HepG2 (cell line): ENCODE data around the gene SPC24. TPM values are rescaled to one million over a fixed set of nuclear protein-coding genes. Genes with fewer than 3 reads are reported as not detected.

Experiments used
- BRCA1 ChIP-seq: sonication (generic); formaldehyde crosslinking; IDR thresholded peaks from 2 replicates; pipeline ENCODE4 v1.4.0; 2020; ENCODE audit warnings: missing genetic modification reagents
- JUNB ChIP-seq: sonication (generic); formaldehyde crosslinking; IDR thresholded peaks from 2 replicates; pipeline ENCODE4 v1.8.0; 2022; ENCODE audit warnings: missing genetic modification reagents, mild to moderate bottlenecking, borderline replicate concordance
- NFKBIZ ChIP-seq: IDR thresholded peaks from 2 replicates; pipeline ENCODE4 v1.6.1; 2018; ENCODE audit warnings: missing genetic modification reagents, missing compliant biosample characterization
- PRPF4 ChIP-seq: fragments of 200-400 bp; formaldehyde crosslinking; IDR thresholded peaks from 2 replicates; pipeline ENCODE4 v1.6.1; 2016; ENCODE audit warnings: low read length, low read depth; ENCODE audit not compliant: poor library complexity, severe bottlenecking
- SPEN ChIP-seq: sonication (generic); formaldehyde crosslinking; IDR thresholded peaks from 2 replicates; pipeline ENCODE4 v1.5.1; 2020; ENCODE audit warnings: low read depth, mild to moderate bottlenecking, missing genetic modification reagents
- SRSF4 ChIP-seq: fragments of 200-400 bp; formaldehyde crosslinking; IDR thresholded peaks from one replicate; pipeline ENCODE4 v1.6.1; 2018; ENCODE audit warnings: mild to moderate bottlenecking, low read depth, low read length, moderate library complexity; ENCODE audit not compliant: poor library complexity, severe bottlenecking
- TRAFD1 ChIP-seq: sonication (generic); formaldehyde crosslinking; IDR thresholded peaks from 2 replicates; pipeline ENCODE4 v1.5.1; 2020; ENCODE audit warnings: missing genetic modification reagents, mild to moderate bottlenecking, borderline replicate concordance
- WIZ ChIP-seq: sonication (generic); formaldehyde crosslinking; IDR thresholded peaks from 2 replicates; pipeline ENCODE4 v1.5.1; 2020; ENCODE audit warnings: mild to moderate bottlenecking, missing genetic modification reagents
- ZNF12 ChIP-seq: sonication (generic); formaldehyde crosslinking; IDR thresholded peaks from 2 replicates; pipeline ENCODE4 v1.5.0; 2020; ENCODE audit warnings: missing genetic modification reagents
- ZNF552 ChIP-seq: sonication (generic); formaldehyde crosslinking; IDR thresholded peaks from 2 replicates; pipeline ENCODE4 v1.9.0; 2022; ENCODE audit warnings: missing genetic modification reagents, mild to moderate bottlenecking, borderline replicate concordance
- ZNF891 ChIP-seq: sonication (generic); formaldehyde crosslinking; IDR thresholded peaks from 2 replicates; pipeline ENCODE4 v1.5.0; 2020; ENCODE audit warnings: mild to moderate bottlenecking, missing genetic modification reagents
- polyA plus RNA-seq, 8 experiments: library from polyadenylated mRNA; depleted of rRNA in 3 of 8; stranded (reverse) in 7 of 8; unstranded in 1 of 8; fragments of >200 nt; fragmentation: Illumina TruSeq in 4 of 8; extraction: Trizol in 4 of 8; gene quantifications; 2 replicates each; pipeline versions ENCODE4 v1.2.1 to v1.2.3, GENCODE V29; 2011 to 2016; ENCODE audit warnings: low read depth in 4 of 8, missing spikeins in 1 of 8, mixed read lengths in 1 of 8; ENCODE audit not compliant: insufficient read depth in 1 of 8
- total RNA-seq, 5 experiments: library from RNA; depleted of rRNA; stranded (reverse); fragments of >200 nt; fragmentation: Illumina TruSeq; extraction: Trizol; gene quantifications; 2 replicates each; pipeline ENCODE4 v1.2.3, GENCODE V29; 2016; ENCODE audit warnings: low read depth in 1 of 5
- TF ChIP-seq, protein P1 (sequence below), 2 experiments: fragments of 450-650 bp in 1 of 2; sonication (generic) in 1 of 2; formaldehyde crosslinking in 1 of 2; IDR thresholded peaks; 2 replicates each; pipeline versions ENCODE4 v1.6.1 to v1.8.0; 2016 to 2022; ENCODE audit warnings: antibody characterized with exemption in 1 of 2, mild to moderate bottlenecking in 1 of 2, missing genetic modification reagents in 1 of 2
- TF ChIP-seq, protein P2 (sequence below): sonication (generic); formaldehyde crosslinking; IDR thresholded peaks from 2 replicates; pipeline ENCODE4 v1.4.0; 2020; ENCODE audit warnings: mild to moderate bottlenecking, missing genetic modification reagents
- TF ChIP-seq, protein P3 (sequence below): sonication (generic); formaldehyde crosslinking; IDR thresholded peaks from 2 replicates; pipeline ENCODE4 v1.5.1; 2020; ENCODE audit warnings: missing genetic modification reagents, mild to moderate bottlenecking, borderline replicate concordance

Gene SPC24
- total and polyA plus RNA-seq, 2 of the 13 experiments (the other 11 are each of a cell fraction or from before 2014, with no cell fraction given): 10.0 to 46.2 TPM

DNA sequence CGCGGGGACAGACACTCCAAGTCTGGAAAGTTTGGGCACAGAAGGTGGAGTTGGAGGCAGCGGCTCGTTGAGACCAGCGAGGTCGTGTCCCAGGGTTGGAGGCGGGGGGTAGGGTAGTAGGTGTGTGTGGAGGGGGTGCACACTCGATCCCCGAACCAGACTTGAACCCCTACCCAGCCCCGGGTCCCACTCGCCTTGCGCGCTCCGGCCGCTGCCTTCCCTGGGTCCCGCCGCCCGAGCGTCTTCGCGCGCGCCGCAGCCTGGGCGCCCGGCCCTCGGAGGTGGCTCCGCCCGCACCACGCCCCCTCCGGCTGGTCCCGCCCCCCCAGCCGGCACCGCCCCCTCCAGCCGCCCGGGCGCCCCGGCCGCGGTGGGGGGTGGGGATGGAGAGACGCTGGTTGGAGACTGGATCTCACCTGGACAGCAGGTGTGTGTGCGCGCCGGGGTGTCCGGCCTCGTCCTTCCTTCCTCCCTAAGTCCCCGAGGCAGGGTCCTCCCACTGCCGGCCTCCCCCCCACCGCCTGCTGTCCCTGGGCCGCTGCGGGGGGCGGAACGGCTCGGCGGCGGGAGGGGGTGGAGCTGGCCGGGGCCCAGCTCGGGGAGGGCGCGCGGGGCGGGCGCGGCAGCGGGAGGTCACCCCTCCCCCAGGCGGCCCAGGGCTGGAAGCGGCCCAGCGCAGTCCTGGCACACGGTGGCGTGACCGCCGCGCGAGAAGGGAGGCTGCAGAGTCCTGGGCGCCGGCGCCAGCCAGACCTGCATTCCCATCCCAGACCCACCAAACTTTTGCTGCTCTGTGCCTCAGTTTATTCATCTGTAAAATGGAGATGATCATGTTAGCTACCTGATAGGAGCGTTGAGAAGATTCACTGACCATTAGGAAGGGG is 42.0 kb upstream of the SPC24 start, which contains the start of gene KANK2 (continued):
- TF ChIP-seq, protein P1, sequence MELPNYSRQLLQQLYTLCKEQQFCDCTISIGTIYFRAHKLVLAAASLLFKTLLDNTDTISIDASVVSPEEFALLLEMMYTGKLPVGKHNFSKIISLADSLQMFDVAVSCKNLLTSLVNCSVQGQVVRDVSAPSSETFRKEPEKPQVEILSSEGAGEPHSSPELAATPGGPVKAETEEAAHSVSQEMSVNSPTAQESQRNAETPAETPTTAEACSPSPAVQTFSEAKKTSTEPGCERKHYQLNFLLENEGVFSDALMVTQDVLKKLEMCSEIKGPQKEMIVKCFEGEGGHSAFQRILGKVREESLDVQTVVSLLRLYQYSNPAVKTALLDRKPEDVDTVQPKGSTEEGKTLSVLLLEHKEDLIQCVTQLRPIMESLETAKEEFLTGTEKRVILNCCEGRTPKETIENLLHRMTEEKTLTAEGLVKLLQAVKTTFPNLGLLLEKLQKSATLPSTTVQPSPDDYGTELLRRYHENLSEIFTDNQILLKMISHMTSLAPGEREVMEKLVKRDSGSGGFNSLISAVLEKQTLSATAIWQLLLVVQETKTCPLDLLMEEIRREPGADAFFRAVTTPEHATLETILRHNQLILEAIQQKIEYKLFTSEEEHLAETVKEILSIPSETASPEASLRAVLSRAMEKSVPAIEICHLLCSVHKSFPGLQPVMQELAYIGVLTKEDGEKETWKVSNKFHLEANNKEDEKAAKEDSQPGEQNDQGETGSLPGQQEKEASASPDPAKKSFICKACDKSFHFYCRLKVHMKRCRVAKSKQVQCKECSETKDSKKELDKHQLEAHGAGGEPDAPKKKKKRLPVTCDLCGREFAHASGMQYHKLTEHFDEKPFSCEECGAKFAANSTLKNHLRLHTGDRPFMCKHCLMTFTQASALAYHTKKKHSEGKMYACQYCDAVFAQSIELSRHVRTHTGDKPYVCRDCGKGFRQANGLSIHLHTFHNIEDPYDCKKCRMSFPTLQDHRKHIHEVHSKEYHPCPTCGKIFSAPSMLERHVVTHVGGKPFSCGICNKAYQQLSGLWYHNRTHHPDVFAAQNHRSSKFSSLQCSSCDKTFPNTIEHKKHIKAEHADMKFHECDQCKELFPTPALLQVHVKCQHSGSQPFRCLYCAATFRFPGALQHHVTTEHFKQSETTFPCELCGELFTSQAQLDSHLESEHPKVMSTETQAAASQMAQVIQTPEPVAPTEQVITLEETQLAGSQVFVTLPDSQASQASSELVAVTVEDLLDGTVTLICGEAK (IDR thresholded peaks at IDR 0.05): no peak
- TF ChIP-seq, protein P1 (CRISPR knock-in tag; IDR thresholded peaks at IDR 0.05): no peak; the same call in 1 of the 2 replicates
- TF ChIP-seq BRCA1 (CRISPR knock-in tag): no peak
- TF ChIP-seq PRPF4: no peak
- TF ChIP-seq, protein P2, sequence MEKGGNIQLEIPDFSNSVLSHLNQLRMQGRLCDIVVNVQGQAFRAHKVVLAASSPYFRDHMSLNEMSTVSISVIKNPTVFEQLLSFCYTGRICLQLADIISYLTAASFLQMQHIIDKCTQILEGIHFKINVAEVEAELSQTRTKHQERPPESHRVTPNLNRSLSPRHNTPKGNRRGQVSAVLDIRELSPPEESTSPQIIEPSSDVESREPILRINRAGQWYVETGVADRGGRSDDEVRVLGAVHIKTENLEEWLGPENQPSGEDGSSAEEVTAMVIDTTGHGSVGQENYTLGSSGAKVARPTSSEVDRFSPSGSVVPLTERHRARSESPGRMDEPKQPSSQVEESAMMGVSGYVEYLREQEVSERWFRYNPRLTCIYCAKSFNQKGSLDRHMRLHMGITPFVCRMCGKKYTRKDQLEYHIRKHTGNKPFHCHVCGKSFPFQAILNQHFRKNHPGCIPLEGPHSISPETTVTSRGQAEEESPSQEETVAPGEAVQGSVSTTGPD: 0 out of 2 replicates have a peak, but pooled peaks have one; percentile 41
- TF ChIP-seq, protein P3, sequence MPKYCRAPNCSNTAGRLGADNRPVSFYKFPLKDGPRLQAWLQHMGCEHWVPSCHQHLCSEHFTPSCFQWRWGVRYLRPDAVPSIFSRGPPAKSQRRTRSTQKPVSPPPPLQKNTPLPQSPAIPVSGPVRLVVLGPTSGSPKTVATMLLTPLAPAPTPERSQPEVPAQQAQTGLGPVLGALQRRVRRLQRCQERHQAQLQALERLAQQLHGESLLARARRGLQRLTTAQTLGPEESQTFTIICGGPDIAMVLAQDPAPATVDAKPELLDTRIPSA (CRISPR knock-in tag): no peak
- no peak for TF ChIP-seq WIZ (CRISPR knock-in tag)
- TF ChIP-seq ZNF12 (CRISPR knock-in tag): no peak
- no peak for TF ChIP-seq SRSF4
- 0 out of 2 replicates have a peak, but pooled peaks have one; percentile 53 for TF ChIP-seq NFKBIZ (CRISPR knock-in tag)
- no peak for TF ChIP-seq ZNF891 (CRISPR knock-in tag)
- TF ChIP-seq ZNF552: no peak
- TF ChIP-seq JUNB (CRISPR knock-in tag): no peak
- TF ChIP-seq TRAFD1 (CRISPR knock-in tag): no peak
- TF ChIP-seq SPEN (CRISPR knock-in tag): peak; percentile 17; the same call in 1 of the 2 replicates
